Left forelimb (tissue), 1 donor: ENCODE data around the gene ANKRD50.

ENCODE experiments used
- DNase-seq: peaks from one replicate; pipeline ENCODE4 v3.0.0-alpha.2; 2018; ENCODE audit warnings: low spot score

The ANKRD50 gene

GRCh38 chr4:124712372-124713184, at the start of gene ANKRD50:
ANKRD50 (minus strand) TSS chr4:124712732; CDS start chr4:124710511, 2,221 bp downstream.
- peak; percentile 96 for DNase-seq

GRCh38 chr4:124757126-124757525, 44.6 kb upstream of the ANKRD50 start:
- DNase-seq, result no peak

- DNase-seq, result no peak
Observed at GRCh38 chr4:124754681-124755080, 42.1 kb upstream of the ANKRD50 start.

- DNase-seq, result no peak
Observed at GRCh38 chr4:124753941-124754581, 41.5 kb upstream of the ANKRD50 start.

GRCh38 chr4:124749421-124749820, 36.9 kb upstream of the ANKRD50 start:
- no peak for DNase-seq

GRCh38 chr4:124748965-124749364, 36.4 kb upstream of the ANKRD50 start:
- DNase-seq, result no peak

GRCh38 chr4:124745985-124746801, 33.7 kb upstream of the ANKRD50 start:
- no peak for DNase-seq

GRCh38 chr4:124743711-124744110, 31.2 kb upstream of the ANKRD50 start:
- DNase-seq, result no peak

GRCh38 chr4:124740501-124740900, 28.0 kb upstream of the ANKRD50 start:
- DNase-seq, result no peak

GRCh38 chr4:124738994-124739393, 26.5 kb upstream of the ANKRD50 start:
- DNase-seq, result no peak

- DNase-seq, result no peak
Observed at GRCh38 chr4:124737619-124738018, 25.1 kb upstream of the ANKRD50 start.

GRCh38 chr4:124736526-124736925, 24.0 kb upstream of the ANKRD50 start:
- DNase-seq, result no peak

GRCh38 chr4:124727331-124727890, 14.9 kb upstream of the ANKRD50 start:
- no peak for DNase-seq

- no peak for DNase-seq
Observed at GRCh38 chr4:124726269-124726668, 13.7 kb upstream of the ANKRD50 start.

GRCh38 chr4:124722071-124722470, 9.5 kb upstream of the ANKRD50 start:
- DNase-seq, result no peak

- DNase-seq, result no peak
Observed at GRCh38 chr4:124717101-124717500, 4.6 kb upstream of the ANKRD50 start.

GRCh38 chr4:124713185-124713592, 657 bp upstream of the ANKRD50 start:
- no peak for DNase-seq

- peak; percentile 89 for DNase-seq
Observed at GRCh38 chr4:124711471-124712371, 811 bp downstream of the ANKRD50 start.

GRCh38 chr4:124710911-124711310, 1.6 kb downstream of the ANKRD50 start:
- DNase-seq, result no peak

- DNase-seq, result peak; percentile 63
Observed at GRCh38 chr4:124710015-124710741, 2.4 kb downstream of the ANKRD50 start.
